ENCODE measurements around the gene PLK4. TPM values are rescaled to one million over a fixed set of nuclear protein-coding genes. Genes with fewer than 3 reads are reported as not detected.

Gene PLK4
- total and polyA plus RNA-seq, 2 of the 4 experiments (the other 2 are of a cell fraction): 11.2 to 15.1 TPM

DNA sequence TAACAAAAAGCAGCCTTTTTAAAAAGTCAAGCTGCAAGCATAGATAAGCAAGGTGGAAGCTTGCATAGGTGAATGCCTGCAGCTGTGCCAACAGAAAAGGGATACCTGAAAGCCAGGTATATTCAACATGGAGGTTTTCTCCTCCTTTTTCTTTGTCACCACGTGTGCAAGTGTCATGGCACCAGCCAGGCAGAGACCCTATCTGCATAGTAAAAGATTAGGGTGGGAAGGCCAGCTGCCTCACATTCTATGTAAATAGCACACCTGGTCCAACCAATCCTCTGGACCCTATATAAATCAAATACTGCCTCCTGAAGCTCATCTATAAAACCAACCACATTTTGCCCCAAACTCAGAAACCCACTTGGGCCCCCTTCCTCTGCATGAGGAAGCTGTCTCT, 28.0 kb upstream of the PLK4 start:
- Histone ChIP-seq H3K27me3 (ENCODE audit: control insufficient read depth, insufficient read depth, low read length) (no peaks in the 10 kb centered on the region), H2BK120ac (ENCODE audit: low read depth, low read length) (no peak overlapping the region)

More for the DNA sequence above, 28.0 kb upstream of the PLK4 start:
- peaks cover 4% of the 10 kb centered on the region; the same call in 1 of the 2 replicates for H3K9me1 ChIP-seq (ENCODE audit: insufficient read depth, low read length)
- no peak overlapping the region for H3K14ac ChIP-seq (replicated peaks; ENCODE audit: low read depth, low read length)
- H3K4ac ChIP-seq (ENCODE audit: low read depth, low read length): no peak overlapping the region
- ATAC-seq (ENCODE audit: low read depth) (no peak), DNase-seq (no peak)
- WGBS, 2 experiments (ENCODE audit: extremely low coverage in 2 of 2, insufficient read length in 1 of 2): no CpG with 5 or more reads among the region's 1 CpG
- no TSS peak for BruUV-seq (replicated peaks)
- TF ChIP-seq BHLHE40 (IDR thresholded peaks at IDR 0.05; ENCODE audit: low read depth, low read length) (no peak), NFE2L2 (IDR thresholded peaks at IDR 0.05; ENCODE audit: low read depth, low read length) (no peak), RCOR1 (IDR thresholded peaks at IDR 0.05; ENCODE audit: insufficient replicate concordance, low read length) (no peak), CEBPB (IDR thresholded peaks at IDR 0.05; ENCODE audit: low read depth, low read length) (no peak), CHD1 (IDR thresholded peaks at IDR 0.05; ENCODE audit: low read depth, low read length) (no peak), SMC3 (IDR thresholded peaks at IDR 0.05; ENCODE audit: low read depth, low read length) (no peak), FOS (IDR thresholded peaks at IDR 0.05; ENCODE audit: low read depth, low read length) (no peak), MXI1 (IDR thresholded peaks at IDR 0.05; ENCODE audit: borderline replicate concordance, low read depth, low read length) (no peak), RAD21 (IDR thresholded peaks at IDR 0.05; ENCODE audit: low read length) (no peak)
- TF ChIP-seq, protein P1, sequence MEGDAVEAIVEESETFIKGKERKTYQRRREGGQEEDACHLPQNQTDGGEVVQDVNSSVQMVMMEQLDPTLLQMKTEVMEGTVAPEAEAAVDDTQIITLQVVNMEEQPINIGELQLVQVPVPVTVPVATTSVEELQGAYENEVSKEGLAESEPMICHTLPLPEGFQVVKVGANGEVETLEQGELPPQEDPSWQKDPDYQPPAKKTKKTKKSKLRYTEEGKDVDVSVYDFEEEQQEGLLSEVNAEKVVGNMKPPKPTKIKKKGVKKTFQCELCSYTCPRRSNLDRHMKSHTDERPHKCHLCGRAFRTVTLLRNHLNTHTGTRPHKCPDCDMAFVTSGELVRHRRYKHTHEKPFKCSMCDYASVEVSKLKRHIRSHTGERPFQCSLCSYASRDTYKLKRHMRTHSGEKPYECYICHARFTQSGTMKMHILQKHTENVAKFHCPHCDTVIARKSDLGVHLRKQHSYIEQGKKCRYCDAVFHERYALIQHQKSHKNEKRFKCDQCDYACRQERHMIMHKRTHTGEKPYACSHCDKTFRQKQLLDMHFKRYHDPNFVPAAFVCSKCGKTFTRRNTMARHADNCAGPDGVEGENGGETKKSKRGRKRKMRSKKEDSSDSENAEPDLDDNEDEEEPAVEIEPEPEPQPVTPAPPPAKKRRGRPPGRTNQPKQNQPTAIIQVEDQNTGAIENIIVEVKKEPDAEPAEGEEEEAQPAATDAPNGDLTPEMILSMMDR (conservative IDR thresholded peaks at IDR 0.05; ENCODE audit: low read depth, low read length): no peak
- no peaks in the 10 kb centered on the region for H4K20me1 ChIP-seq (ENCODE audit: insufficient read depth, low read length)
- H3K27ac ChIP-seq (ENCODE audit: insufficient read depth, low read length): no peak overlapping the region
- in situ Hi-C loops (cut with MboI; ENCODE audit: low sequenced_read_pairs): no loop called here
- CTCF ChIA-PET: no interaction called here
- no peaks in the 10 kb centered on the region for H3K36me3 ChIP-seq (ENCODE audit: control insufficient read depth, insufficient read depth, low read length)
- H3K23ac ChIP-seq (ENCODE audit: low read depth, low read length): no peak overlapping the region
- H3K9me3 ChIP-seq (ENCODE audit: control insufficient read depth, insufficient read depth, low read length): peaks cover 6% of the 10 kb centered on the region; the same call in 1 of the 2 replicates
- peaks cover 6% of the 10 kb centered on the region for H3K4me1 ChIP-seq (ENCODE audit: control insufficient read depth, insufficient read depth, low read length)
- no peak overlapping the region for H4K8ac ChIP-seq (ENCODE audit: low read depth in 2 of 2, low read length in 2 of 2)
- H3K4me2 ChIP-seq (ENCODE audit: low read depth, low read length): no peak overlapping the region
- no peak overlapping the region for H2AFZ ChIP-seq (replicated peaks; ENCODE audit: low read length, poor library complexity)
- dilution Hi-C loops (cut with HindIII; ENCODE audit: low sequenced_read_pairs, unreplicated experiment): no loop called here
- POLR2A ChIA-PET (ENCODE audit: unreplicated experiment): no interaction called here
- H3K9ac ChIP-seq (ENCODE audit: low read depth, low read length): no peak overlapping the region
- no peak overlapping the region for H3K56ac ChIP-seq (ENCODE audit: extremely low read depth, insufficient read depth, low read length)
- no peak overlapping the region for H2AK9ac ChIP-seq (replicated peaks; ENCODE audit: low read depth, low read length, poor library complexity)
- intact Hi-C loops (cut with micrococcal nuclease): no loop called here
- no peak overlapping the region for H3K4me3 ChIP-seq (ENCODE audit: insufficient read depth, low read depth, low read length)
- H3K18ac ChIP-seq (ENCODE audit: low read depth, low read length): no peak overlapping the region
- H4K5ac ChIP-seq (ENCODE audit: low read depth, low read length): no peak overlapping the region
- no peak overlapping the region for H2BK15ac ChIP-seq (ENCODE audit: low read depth, low read length)
- no peak overlapping the region for H2AK5ac ChIP-seq (ENCODE audit: low read depth, low read length)
- H3K79me1 ChIP-seq (ENCODE audit: low read depth in 1 of 2, low read length in 2 of 2): peaks cover 3 to 4% of the 10 kb centered on the region in 2 experiments; a peak in 2 of 4 replicates
- H2BK5ac ChIP-seq (ENCODE audit: low read depth, low read length, poor library complexity, severe bottlenecking): no peak overlapping the region
- no peak overlapping the region for H2BK20ac ChIP-seq (ENCODE audit: low read depth, low read length)
- H4K91ac ChIP-seq (ENCODE audit: insufficient read depth, low read depth, low read length): no peak overlapping the region
